SK-N-SH (cell line): ENCODE results near the gene BRSK1.

Experiments used
- CTCF ChIP-seq: fragments of 200-600 bp; sonication (generic); IDR thresholded peaks from 2 replicates; pipeline ENCODE4 v1.6.1; 2017; ENCODE audit warnings: antibody characterized with exemption, mild to moderate bottlenecking, moderate library complexity
- EP300 ChIP-seq, 2 experiments: IDR thresholded peaks; 2 replicates each; pipeline versions ENCODE4 v1.4.0 to v1.6.1; 2012; ENCODE audit warnings: borderline replicate concordance in 1 of 2, low read depth in 1 of 2, low read length in 1 of 2
- GABPA ChIP-seq: IDR thresholded peaks from 2 replicates; pipeline ENCODE4 v1.4.0; 2012; ENCODE audit warnings: low read depth, mild to moderate bottlenecking
- GATA2 ChIP-seq: sonication (generic); formaldehyde crosslinking; IDR thresholded peaks from 2 replicates; pipeline ENCODE4 v1.5.0; 2020; ENCODE audit warnings: mild to moderate bottlenecking, missing genetic modification reagents
- MXI1 ChIP-seq: IDR thresholded peaks from 2 replicates; pipeline ENCODE4 v1.6.1; 2012; ENCODE audit warnings: mild to moderate bottlenecking, low read depth, low read length, improper control_type of control experiment
- NRF1 ChIP-seq: IDR thresholded peaks from 2 replicates; pipeline ENCODE4 v1.6.1; 2012; ENCODE audit warnings: low read depth, mild to moderate bottlenecking, low read length
- POLR2AphosphoS5 ChIP-seq: IDR thresholded peaks from 2 replicates; pipeline ENCODE4 v1.6.1; 2012; ENCODE audit warnings: low read depth, low read length
- RAD21 ChIP-seq: IDR thresholded peaks from 2 replicates; pipeline ENCODE4 v1.6.1; 2012; ENCODE audit warnings: mild to moderate bottlenecking, low read length
- SMC3 ChIP-seq: IDR thresholded peaks from 2 replicates; pipeline ENCODE4 v1.6.1; 2012; ENCODE audit warnings: low read depth, low read length, improper control_type of control experiment
- TCF12 ChIP-seq: IDR thresholded peaks from 2 replicates; pipeline ENCODE4 v1.4.0; 2012
- USF2 ChIP-seq: fragments of 150-350 bp; IDR thresholded peaks from 2 replicates; pipeline ENCODE4 v1.6.1; 2017; ENCODE audit warnings: antibody characterized with exemption, low read length, low read depth, borderline replicate concordance
- TF ChIP-seq, protein P1 (sequence below): IDR thresholded peaks from 2 replicates; pipeline ENCODE4 v1.4.0; 2012; ENCODE audit warnings: low read depth
- TF ChIP-seq, protein P2 (sequence below): IDR thresholded peaks from 2 replicates; pipeline ENCODE4 v1.4.0; 2012; ENCODE audit warnings: low read depth, borderline replicate concordance
- TF ChIP-seq, protein P3 (sequence below): IDR thresholded peaks from 2 replicates; pipeline ENCODE4 v1.6.1; 2012; ENCODE audit warnings: mild to moderate bottlenecking, low read depth, low read length, moderate library complexity

- TF ChIP-seq POLR2AphosphoS5: no peak
- no peak for TF ChIP-seq CTCF
- no peak for TF ChIP-seq TCF12
- TF ChIP-seq, protein P1, sequence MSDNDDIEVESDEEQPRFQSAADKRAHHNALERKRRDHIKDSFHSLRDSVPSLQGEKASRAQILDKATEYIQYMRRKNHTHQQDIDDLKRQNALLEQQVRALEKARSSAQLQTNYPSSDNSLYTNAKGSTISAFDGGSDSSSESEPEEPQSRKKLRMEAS: no peak
- TF ChIP-seq GABPA: no peak
- TF ChIP-seq SMC3: no peak
- no peak for TF ChIP-seq USF2
- TF ChIP-seq, protein P2, sequence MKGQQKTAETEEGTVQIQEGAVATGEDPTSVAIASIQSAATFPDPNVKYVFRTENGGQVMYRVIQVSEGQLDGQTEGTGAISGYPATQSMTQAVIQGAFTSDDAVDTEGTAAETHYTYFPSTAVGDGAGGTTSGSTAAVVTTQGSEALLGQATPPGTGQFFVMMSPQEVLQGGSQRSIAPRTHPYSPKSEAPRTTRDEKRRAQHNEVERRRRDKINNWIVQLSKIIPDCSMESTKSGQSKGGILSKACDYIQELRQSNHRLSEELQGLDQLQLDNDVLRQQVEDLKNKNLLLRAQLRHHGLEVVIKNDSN: no peak
- TF ChIP-seq NRF1: no peak
- TF ChIP-seq GATA2 (CRISPR knock-in tag): no peak
- TF ChIP-seq RAD21: no peak
- TF ChIP-seq, protein P3, sequence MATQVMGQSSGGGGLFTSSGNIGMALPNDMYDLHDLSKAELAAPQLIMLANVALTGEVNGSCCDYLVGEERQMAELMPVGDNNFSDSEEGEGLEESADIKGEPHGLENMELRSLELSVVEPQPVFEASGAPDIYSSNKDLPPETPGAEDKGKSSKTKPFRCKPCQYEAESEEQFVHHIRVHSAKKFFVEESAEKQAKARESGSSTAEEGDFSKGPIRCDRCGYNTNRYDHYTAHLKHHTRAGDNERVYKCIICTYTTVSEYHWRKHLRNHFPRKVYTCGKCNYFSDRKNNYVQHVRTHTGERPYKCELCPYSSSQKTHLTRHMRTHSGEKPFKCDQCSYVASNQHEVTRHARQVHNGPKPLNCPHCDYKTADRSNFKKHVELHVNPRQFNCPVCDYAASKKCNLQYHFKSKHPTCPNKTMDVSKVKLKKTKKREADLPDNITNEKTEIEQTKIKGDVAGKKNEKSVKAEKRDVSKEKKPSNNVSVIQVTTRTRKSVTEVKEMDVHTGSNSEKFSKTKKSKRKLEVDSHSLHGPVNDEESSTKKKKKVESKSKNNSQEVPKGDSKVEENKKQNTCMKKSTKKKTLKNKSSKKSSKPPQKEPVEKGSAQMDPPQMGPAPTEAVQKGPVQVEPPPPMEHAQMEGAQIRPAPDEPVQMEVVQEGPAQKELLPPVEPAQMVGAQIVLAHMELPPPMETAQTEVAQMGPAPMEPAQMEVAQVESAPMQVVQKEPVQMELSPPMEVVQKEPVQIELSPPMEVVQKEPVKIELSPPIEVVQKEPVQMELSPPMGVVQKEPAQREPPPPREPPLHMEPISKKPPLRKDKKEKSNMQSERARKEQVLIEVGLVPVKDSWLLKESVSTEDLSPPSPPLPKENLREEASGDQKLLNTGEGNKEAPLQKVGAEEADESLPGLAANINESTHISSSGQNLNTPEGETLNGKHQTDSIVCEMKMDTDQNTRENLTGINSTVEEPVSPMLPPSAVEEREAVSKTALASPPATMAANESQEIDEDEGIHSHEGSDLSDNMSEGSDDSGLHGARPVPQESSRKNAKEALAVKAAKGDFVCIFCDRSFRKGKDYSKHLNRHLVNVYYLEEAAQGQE: no peak
- TF ChIP-seq EP300 (IDR thresholded peaks at IDR 0.05; ENCODE audit: borderline replicate concordance in 1 of 2, low read depth in 1 of 2, low read length in 1 of 2): no peak
- TF ChIP-seq MXI1: no peak
Observed at GRCh38 chr19:55321466-55322137, 37.8 kb downstream of the BRSK1 start.
